DOHH2 (cell line): ENCODE measurements around the gene TMEM60.

ENCODE experiments used
- EZH2phosphoT487 ChIP-seq: fragments of 200-600 bp; sonication (generic); IDR thresholded peaks from 2 replicates; pipeline ENCODE4 v1.6.1; 2017; ENCODE audit warnings: borderline replicate concordance, mild to moderate bottlenecking, antibody characterized with exemption, low read length, moderate library complexity, mixed read lengths
- TF ChIP-seq, protein P1 (sequence below): fragments of 200-600 bp; sonication (generic); IDR thresholded peaks from one replicate; pipeline ENCODE4 v1.5.1; 2014; ENCODE audit warnings: antibody characterized with exemption, mild to moderate bottlenecking, low read depth, low read length; ENCODE audit not compliant: poor library complexity, severe bottlenecking

DNA sequence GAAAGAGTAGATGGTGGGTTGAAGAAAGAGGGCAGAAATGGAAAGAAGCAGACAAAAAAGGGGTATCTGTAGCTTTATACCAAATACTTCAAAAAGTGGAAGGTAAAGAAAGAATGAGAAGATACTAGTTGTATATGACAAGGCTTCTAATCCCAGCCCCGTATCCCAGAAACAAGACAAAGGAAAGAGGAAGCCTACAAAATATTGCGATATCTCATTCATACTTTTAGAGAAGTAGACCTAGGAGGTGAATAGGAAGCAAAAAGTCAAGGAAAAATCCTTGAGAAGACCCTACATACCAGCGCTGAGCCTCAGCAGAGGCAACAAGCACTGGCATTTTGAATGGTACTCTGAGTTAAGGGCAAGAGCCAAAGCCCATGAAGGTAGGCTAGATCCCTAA lies 26.9 kb upstream of the TMEM60 start:
- TF ChIP-seq, protein P1, sequence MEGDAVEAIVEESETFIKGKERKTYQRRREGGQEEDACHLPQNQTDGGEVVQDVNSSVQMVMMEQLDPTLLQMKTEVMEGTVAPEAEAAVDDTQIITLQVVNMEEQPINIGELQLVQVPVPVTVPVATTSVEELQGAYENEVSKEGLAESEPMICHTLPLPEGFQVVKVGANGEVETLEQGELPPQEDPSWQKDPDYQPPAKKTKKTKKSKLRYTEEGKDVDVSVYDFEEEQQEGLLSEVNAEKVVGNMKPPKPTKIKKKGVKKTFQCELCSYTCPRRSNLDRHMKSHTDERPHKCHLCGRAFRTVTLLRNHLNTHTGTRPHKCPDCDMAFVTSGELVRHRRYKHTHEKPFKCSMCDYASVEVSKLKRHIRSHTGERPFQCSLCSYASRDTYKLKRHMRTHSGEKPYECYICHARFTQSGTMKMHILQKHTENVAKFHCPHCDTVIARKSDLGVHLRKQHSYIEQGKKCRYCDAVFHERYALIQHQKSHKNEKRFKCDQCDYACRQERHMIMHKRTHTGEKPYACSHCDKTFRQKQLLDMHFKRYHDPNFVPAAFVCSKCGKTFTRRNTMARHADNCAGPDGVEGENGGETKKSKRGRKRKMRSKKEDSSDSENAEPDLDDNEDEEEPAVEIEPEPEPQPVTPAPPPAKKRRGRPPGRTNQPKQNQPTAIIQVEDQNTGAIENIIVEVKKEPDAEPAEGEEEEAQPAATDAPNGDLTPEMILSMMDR = no peak
- TF ChIP-seq EZH2phosphoT487 = no peak
